Fibroblast of mammary gland (primary cell): ENCODE data around the gene RAC2.
"Not testable (repeated sequence)": the region's sequence is repeated elsewhere in the genome, so short reads cannot be mapped to it uniquely, and the experiment has no call there.

ENCODE experiments used
- DNase-seq: peaks from one replicate; pipeline ENCODE4 v3.0.0-alpha.2; 2010; ENCODE audit warnings: low read depth
- H3K4me3 ChIP-seq: 2 replicates; pipeline ENCODE4 v1.5.1; 2011; ENCODE audit warnings: low read depth, mild to moderate bottlenecking, low read length, moderate library complexity; ENCODE audit not compliant: control insufficient read depth
- CTCF ChIP-seq: conservative IDR thresholded peaks from 2 replicates; pipeline ENCODE4 v1.5.1; 2011; ENCODE audit warnings: low read depth, low read length, inconsistent platforms; ENCODE audit not compliant: control insufficient read depth, insufficient read depth

The RAC2 gene

GRCh38 chr22:37258005-37258752 lies 14.1 kb upstream of the RAC2 start:
- no peak for TF ChIP-seq CTCF
- no peak for DNase-seq
- no peak overlapping the region for H3K4me3 ChIP-seq

- H3K4me3 ChIP-seq = no peak overlapping the region
- TF ChIP-seq CTCF = no peak
- DNase-seq = no peak
These were observed 12.1 kb upstream of the RAC2 start for GRCh38 chr22:37256075-37256726.

GRCh38 chr22:37255558-37256006 lies 11.5 kb upstream of the RAC2 start:
- DNase-seq = no peak
- no peak overlapping the region for H3K4me3 ChIP-seq
- TF ChIP-seq CTCF = no peak

GRCh38 chr22:37254867-37255233 lies 10.8 kb upstream of the RAC2 start:
- H3K4me3 ChIP-seq = no peak overlapping the region
- no peak for TF ChIP-seq CTCF
- DNase-seq = no peak

DNA sequence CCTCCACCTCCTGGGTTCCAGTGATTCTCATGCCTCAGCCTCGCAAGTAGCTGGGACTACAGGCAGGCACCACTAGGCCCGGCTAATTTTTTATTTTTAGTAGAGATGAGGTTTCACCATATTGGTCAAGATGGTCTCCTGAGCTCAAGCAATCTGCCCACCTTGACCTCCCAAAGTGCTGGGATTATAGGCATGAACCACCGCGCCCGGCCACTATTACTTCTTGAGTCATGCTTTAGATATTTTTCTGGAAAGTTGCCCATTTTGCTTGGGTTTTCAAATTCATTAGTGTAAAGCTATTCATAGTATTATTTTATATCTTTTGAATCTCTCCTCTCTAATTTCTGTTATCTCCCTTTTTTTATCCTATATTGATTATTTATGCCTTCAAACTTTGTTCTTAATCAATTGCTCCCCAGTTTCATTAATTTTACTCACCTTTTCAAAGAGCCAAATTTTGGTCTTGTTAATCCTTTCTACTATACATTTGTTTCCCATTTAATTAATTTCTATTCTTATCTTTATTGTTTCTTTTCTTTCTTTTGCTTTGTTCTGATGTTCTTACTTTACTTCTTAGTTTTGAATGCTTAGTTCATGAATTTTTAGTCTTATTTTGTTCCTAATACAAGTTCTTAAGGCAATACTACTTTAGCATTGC lies 10.3 kb upstream of the RAC2 start:
- TF ChIP-seq CTCF = no peak
- DNase-seq = peak; percentile 73
- no peak overlapping the region for H3K4me3 ChIP-seq

DNA sequence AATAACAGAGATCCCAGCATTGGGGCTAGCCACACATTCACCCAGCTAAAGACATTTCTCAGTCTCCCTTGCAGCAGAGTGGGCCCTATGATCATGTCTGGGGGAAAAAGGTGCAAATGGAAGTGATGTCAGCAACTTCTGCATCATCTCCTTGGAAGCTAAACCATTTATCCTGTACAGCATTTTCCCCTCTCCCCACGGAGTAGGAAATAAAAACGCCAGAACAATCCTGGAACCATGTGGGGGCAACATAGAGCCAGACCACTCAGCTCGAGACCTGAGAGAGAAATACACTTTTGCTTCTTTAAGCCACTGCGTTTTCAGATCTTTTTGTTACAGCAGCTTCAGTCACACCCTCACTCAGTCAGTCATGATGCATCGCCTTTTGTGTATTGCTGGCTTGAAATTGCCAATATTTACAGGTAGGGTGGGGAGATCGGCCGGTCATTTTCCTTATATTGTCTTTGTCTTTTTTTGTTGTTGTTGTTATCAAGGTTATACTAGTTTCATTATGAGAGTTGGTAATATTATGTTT lies 9.1 kb upstream of the RAC2 start:
- DNase-seq = no peak
- TF ChIP-seq CTCF = peak; percentile 5
- no peak overlapping the region for H3K4me3 ChIP-seq

GRCh38 chr22:37251836-37252235 lies 7.8 kb upstream of the RAC2 start:
- not testable (repeated sequence) for H3K4me3 ChIP-seq, DNase-seq
